DND-41 (cell line): ENCODE data around the gene LRRC40.

Source experiments
- ATAC-seq: fragments of 200-7000 bp; cut with Tn5 transposase; 3 replicates; pipeline ENCODE4 v1.9.1; 2021; ENCODE audit warnings: low read depth; ENCODE audit not compliant: insufficient read depth
- DNase-seq: peaks from one replicate; pipeline ENCODE4 v3.0.0-alpha.2; 2020
- H2AFZ ChIP-seq: 2 replicates; pipeline ENCODE4 v1.6.0; 2012; ENCODE audit warnings: low read depth, low read length
- H3K27ac ChIP-seq: 2 replicates; pipeline ENCODE4 v1.5.1; 2012; ENCODE audit warnings: low read length, inconsistent platforms
- H3K27me3 ChIP-seq: fragments of 200-600 bp; sonication (generic); 2 replicates; pipeline ENCODE4 v1.6.0; 2012; ENCODE audit warnings: low read length, mild to moderate bottlenecking, inconsistent platforms; ENCODE audit not compliant: insufficient read depth, poor library complexity
- H3K36me3 ChIP-seq: 2 replicates; pipeline ENCODE4 v1.5.1; 2012; ENCODE audit warnings: low read length, inconsistent platforms; ENCODE audit not compliant: insufficient read depth
- H3K4me1 ChIP-seq: 2 replicates; pipeline ENCODE4 v1.5.1; 2012; ENCODE audit warnings: mild to moderate bottlenecking, low read length; ENCODE audit not compliant: insufficient read depth
- H3K4me2 ChIP-seq: 2 replicates; pipeline ENCODE4 v1.6.0; 2012; ENCODE audit warnings: mild to moderate bottlenecking, moderate library complexity, low read length, inconsistent platforms; ENCODE audit not compliant: insufficient read depth
- H3K4me3 ChIP-seq, 2 experiments: fragments of 200-600 bp in 1 of 2; shearing (Covaris generic) in 1 of 2; 2 replicates each; pipeline ENCODE4 v1.5.1; 2012 to 2016; ENCODE audit warnings: inconsistent platforms in 2 of 2, low read length in 2 of 2, mild to moderate bottlenecking in 2 of 2, low read depth in 1 of 2, moderate library complexity in 1 of 2
- H3K79me2 ChIP-seq: 2 replicates; pipeline ENCODE4 v1.6.0; 2012; ENCODE audit warnings: low read length, inconsistent platforms; ENCODE audit not compliant: insufficient read depth
- H3K9ac ChIP-seq: 2 replicates; pipeline ENCODE4 v1.6.0; 2012; ENCODE audit warnings: low read depth, mild to moderate bottlenecking, inconsistent platforms, low read length, moderate library complexity
- H3K9me3 ChIP-seq: 2 replicates; pipeline ENCODE4 v1.5.1; 2012; ENCODE audit warnings: low read length, moderate library complexity, mild to moderate bottlenecking, inconsistent platforms; ENCODE audit not compliant: insufficient read depth, severe bottlenecking
- H4K20me1 ChIP-seq: 2 replicates; pipeline ENCODE4 v1.6.0; 2012; ENCODE audit warnings: low read length; ENCODE audit not compliant: insufficient read depth
- CTCF ChIP-seq: IDR thresholded peaks from 2 replicates; pipeline ENCODE4 v1.5.1; 2012; ENCODE audit warnings: borderline replicate concordance, low read length, moderate library complexity, mild to moderate bottlenecking; ENCODE audit not compliant: poor library complexity, severe bottlenecking; ENCODE audit errors: extremely low read depth
- EZH2 ChIP-seq: IDR thresholded peaks from 3 replicates; pipeline ENCODE4 v1.6.1; 2012; ENCODE audit warnings: borderline replicate concordance, low read depth, mild to moderate bottlenecking, moderate library complexity, low read length, inconsistent platforms; ENCODE audit not compliant: severe bottlenecking

The LRRC40 gene

GRCh38 chr1:70156529-70157120 lies 48.8 kb downstream of the LRRC40 start:
- H3K36me3 ChIP-seq: peaks cover 7% of the 10 kb centered on the region; the same call in 1 of the 2 replicates
- H2AFZ ChIP-seq: no peak overlapping the region
- no peaks in the 10 kb centered on the region for H3K9me3 ChIP-seq
- no peaks in the 10 kb centered on the region for H3K27me3 ChIP-seq
- H3K79me2 ChIP-seq: no peaks in the 10 kb centered on the region
- no peak for ATAC-seq
- H4K20me1 ChIP-seq: no peaks in the 10 kb centered on the region
- no peak overlapping the region for H3K9ac ChIP-seq
- H3K4me2 ChIP-seq: no peak overlapping the region
- no peaks in the 10 kb centered on the region for H3K4me1 ChIP-seq
- H3K27ac ChIP-seq: no peak overlapping the region
- TF ChIP-seq EZH2 (no peak), CTCF (no peak)
- no peak for DNase-seq
- H3K4me3 ChIP-seq: no peak overlapping the region

GRCh38 chr1:70153739-70154138 lies 51.6 kb downstream of the LRRC40 start:
- TF ChIP-seq EZH2 (no peak), CTCF (no peak)
- Histone ChIP-seq H3K9me3 (no peaks in the 10 kb centered on the region), H3K4me3 (no peak overlapping the region), H2AFZ (no peak overlapping the region), H3K4me1 (no peaks in the 10 kb centered on the region), H4K20me1 (no peaks in the 10 kb centered on the region), H3K27ac (no peak overlapping the region), H3K79me2 (no peaks in the 10 kb centered on the region), H3K4me2 (no peak overlapping the region), H3K9ac (no peak overlapping the region), H3K36me3 (peaks cover 20% of the 10 kb centered on the region; the same call in 1 of the 2 replicates), H3K27me3 (no peaks in the 10 kb centered on the region)
- ATAC-seq: 0 out of 3 replicates have a peak, but pooled peaks have one; percentile 33
- DNase-seq: no peak

- no peaks in the 10 kb centered on the region for H3K4me1 ChIP-seq
- no peaks in the 10 kb centered on the region for H3K9me3 ChIP-seq
- H4K20me1 ChIP-seq: no peaks in the 10 kb centered on the region
- no peak overlapping the region for H3K4me3 ChIP-seq
- H3K79me2 ChIP-seq: no peaks in the 10 kb centered on the region
- H3K36me3 ChIP-seq: peaks cover 40% of the 10 kb centered on the region; the same call in 1 of the 2 replicates
- H3K27ac ChIP-seq: no peak overlapping the region
- no peak for DNase-seq
- no peak for ATAC-seq
- TF ChIP-seq CTCF (no peak), EZH2 (no peak)
- no peak overlapping the region for H3K4me2 ChIP-seq
- no peaks in the 10 kb centered on the region for H3K27me3 ChIP-seq
- no peak overlapping the region for H2AFZ ChIP-seq
- H3K9ac ChIP-seq: no peak overlapping the region
Observed at GRCh38 chr1:70150444-70150843, 54.9 kb downstream of the LRRC40 start.
